ENCODE measurements around the gene SSBP2.

The SSBP2 gene

GRCh38 chr5:81427566-81427965 is 323.3 kb downstream of the SSBP2 start:
- TF ChIP-seq SIN3A (IDR thresholded peaks at IDR 0.05; ENCODE audit: borderline replicate concordance, insufficient read depth, low read length) (no peak), TAF1 (IDR thresholded peaks at IDR 0.05; ENCODE audit: borderline replicate concordance, insufficient read depth, low read length) (no peak), POLR2AphosphoS5 (IDR thresholded peaks at IDR 0.05; ENCODE audit: low read depth, low read length) (no peak), FOXP2 (optimal IDR thresholded peaks at IDR 0.05; ENCODE audit: borderline replicate concordance, extremely low read depth, extremely low read length, insufficient read depth) (no peak), REST (IDR thresholded peaks at IDR 0.05; ENCODE audit: insufficient read depth in 1 of 2, low read depth in 2 of 2, low read length in 2 of 2) (no peak)

GRCh38 chr5:81426359-81427030 is 324.4 kb downstream of the SSBP2 start:
- no peak for TF ChIP-seq REST (IDR thresholded peaks at IDR 0.05; ENCODE audit: insufficient read depth in 1 of 2, low read depth in 2 of 2, low read length in 2 of 2)
- TF ChIP-seq POLR2AphosphoS5 (IDR thresholded peaks at IDR 0.05; ENCODE audit: low read depth, low read length): no peak
- no peak for TF ChIP-seq SIN3A (IDR thresholded peaks at IDR 0.05; ENCODE audit: borderline replicate concordance, insufficient read depth, low read length)
- TF ChIP-seq TAF1 (IDR thresholded peaks at IDR 0.05; ENCODE audit: borderline replicate concordance, insufficient read depth, low read length): no peak
- no peak for TF ChIP-seq FOXP2 (optimal IDR thresholded peaks at IDR 0.05; ENCODE audit: borderline replicate concordance, extremely low read depth, extremely low read length, insufficient read depth)

- TF ChIP-seq TAF1 (IDR thresholded peaks at IDR 0.05; ENCODE audit: borderline replicate concordance, insufficient read depth, low read length) (no peak), FOXP2 (optimal IDR thresholded peaks at IDR 0.05; ENCODE audit: borderline replicate concordance, extremely low read depth, extremely low read length, insufficient read depth) (no peak), SIN3A (IDR thresholded peaks at IDR 0.05; ENCODE audit: borderline replicate concordance, insufficient read depth, low read length) (no peak), REST (IDR thresholded peaks at IDR 0.05; ENCODE audit: insufficient read depth in 1 of 2, low read depth in 2 of 2, low read length in 2 of 2) (no peak), POLR2AphosphoS5 (IDR thresholded peaks at IDR 0.05; ENCODE audit: low read depth, low read length) (no peak)
These were observed 325.3 kb downstream of the SSBP2 start for GRCh38 chr5:81425569-81425968.

- TF ChIP-seq FOXP2 (optimal IDR thresholded peaks at IDR 0.05; ENCODE audit: borderline replicate concordance, extremely low read depth, extremely low read length, insufficient read depth) (no peak), TAF1 (IDR thresholded peaks at IDR 0.05; ENCODE audit: borderline replicate concordance, insufficient read depth, low read length) (no peak), SIN3A (IDR thresholded peaks at IDR 0.05; ENCODE audit: borderline replicate concordance, insufficient read depth, low read length) (no peak), POLR2AphosphoS5 (IDR thresholded peaks at IDR 0.05; ENCODE audit: low read depth, low read length) (no peak), REST (IDR thresholded peaks at IDR 0.05; ENCODE audit: insufficient read depth in 1 of 2, low read depth in 2 of 2, low read length in 2 of 2) (no peak)
These were observed 326.2 kb downstream of the SSBP2 start for GRCh38 chr5:81424728-81425127.

Measured in PFSK-1 (cell line).